K562 (cell line): ENCODE data around the gene MICALL2. TPM values are rescaled to one million over a fixed set of nuclear protein-coding genes. Genes with fewer than 3 reads are reported as not detected.

Source experiments
- ELF1 ChIP-seq: fragments of 200-800 bp; sonication (Bioruptor generic); IDR thresholded peaks from 2 replicates; pipeline ENCODE4 v1.6.1; 2016; ENCODE audit warnings: missing genetic modification characterization, missing compliant biosample characterization
- ELF2 ChIP-seq: fragments of 250-450 bp; sonication (Bioruptor Pico); IDR thresholded peaks from 2 replicates; pipeline ENCODE4 v1.5.0; 2021; ENCODE audit warnings: mild to moderate bottlenecking
- EP300 ChIP-seq: IDR thresholded peaks from 2 replicates; pipeline ENCODE4 v1.6.1; 2012; ENCODE audit warnings: low read length, improper control_type of control experiment
- EWSR1 ChIP-seq: fragments of 450-650 bp; IDR thresholded peaks from 2 replicates; pipeline ENCODE4 v1.6.1; 2018; ENCODE audit warnings: borderline replicate concordance, mild to moderate bottlenecking, low read depth, moderate library complexity; ENCODE audit not compliant: partially characterized antibody
- FOXK1 ChIP-seq: sonication (generic); formaldehyde crosslinking; IDR thresholded peaks from 2 replicates; pipeline ENCODE4 v1.8.0; 2022; ENCODE audit warnings: missing genetic modification reagents, mild to moderate bottlenecking, borderline replicate concordance
- NCOA4 ChIP-seq: fragments of 450-650 bp; IDR thresholded peaks from 2 replicates; pipeline ENCODE4 v1.6.1; 2018; ENCODE audit warnings: mild to moderate bottlenecking; ENCODE audit not compliant: partially characterized antibody
- NCOR1 ChIP-seq: fragments of 450-650 bp; IDR thresholded peaks from 2 replicates; pipeline ENCODE4 v1.6.1; 2016; ENCODE audit warnings: mild to moderate bottlenecking, moderate library complexity
- PRPF4 ChIP-seq: fragments of 200-400 bp; formaldehyde crosslinking; IDR thresholded peaks from one replicate; pipeline ENCODE4 v1.6.1; 2017; ENCODE audit warnings: low read length, low read depth, mild to moderate bottlenecking; ENCODE audit not compliant: insufficient read depth, poor library complexity, severe bottlenecking
- RFX1 ChIP-seq: fragments of 450-650 bp; IDR thresholded peaks from 2 replicates; pipeline ENCODE4 v1.6.1; 2016; ENCODE audit warnings: mild to moderate bottlenecking, moderate library complexity
- RHOXF2B ChIP-seq: fragments of 250-450 bp; sonication (Bioruptor Pico); conservative IDR thresholded peaks from 2 replicates; pipeline ENCODE4 v1.5.1; 2021
- SMARCB1 ChIP-seq: IDR thresholded peaks from 2 replicates; pipeline ENCODE4 v1.6.1; 2011; ENCODE audit warnings: improper control_type of control experiment, low read depth; ENCODE audit not compliant: insufficient read length
- SRSF7 ChIP-seq: fragments of 200-400 bp; formaldehyde crosslinking; optimal IDR thresholded peaks from 2 replicates; pipeline ENCODE3; 2017; ENCODE audit warnings: mild to moderate bottlenecking, low read depth, low read length
- TBL1XR1 ChIP-seq, 2 experiments: IDR thresholded peaks; 2 replicates each; pipeline ENCODE4 v1.6.1; 2012; ENCODE audit warnings: improper control_type of control experiment in 2 of 2, low read length in 2 of 2, mild to moderate bottlenecking in 1 of 2
- ZNF354B ChIP-seq: fragments of 250-450 bp; sonication (Bioruptor Pico); IDR thresholded peaks from 2 replicates; pipeline ENCODE4 v1.4.0; 2020
- ZNF57 ChIP-seq: fragments of 450-650 bp; formaldehyde crosslinking; IDR thresholded peaks from 2 replicates; pipeline ENCODE4 v1.4.0; 2020; ENCODE audit warnings: mild to moderate bottlenecking, moderate library complexity
- polyA plus RNA-seq, 8 experiments: library from polyadenylated mRNA; depleted of rRNA in 4 of 8; stranded (reverse) in 5 of 8; unstranded in 3 of 8; fragments of >200 nt; fragmentation: Nextera tagmentation in 2 of 8; fragmentation: Illumina TruSeq in 1 of 8; extraction: Ambion mirVana in 2 of 8; extraction: Trizol in 1 of 8; gene quantifications; 2 replicates each; pipeline versions ENCODE4 v1.2.1 to v1.2.3, GENCODE V29; 2011 to 2014; ENCODE audit warnings: inconsistent platforms in 1 of 8, missing spikeins in 1 of 8
- total RNA-seq, 7 experiments: library from RNA; depleted of rRNA in 6 of 7; stranded (reverse); fragments of >200 nt in 6 of 7; fragmentation: Illumina TruSeq in 2 of 7; extraction: Trizol in 2 of 7; gene quantifications; 2 replicates each; pipeline versions ENCODE4 v1.2.1 to v1.2.3, GENCODE V29; 2011 to 2021; ENCODE audit warnings: low replicate concordance in 1 of 7
- TF ChIP-seq, protein P1 (sequence below): sonication (generic); formaldehyde crosslinking; IDR thresholded peaks from 2 replicates; pipeline ENCODE4 v1.4.0; 2020; ENCODE audit warnings: mild to moderate bottlenecking, missing genetic modification reagents
- TF ChIP-seq, protein P2 (sequence below): sonication (generic); formaldehyde crosslinking; IDR thresholded peaks from 2 replicates; pipeline ENCODE4 v1.8.0; 2022; ENCODE audit warnings: mild to moderate bottlenecking, missing genetic modification reagents
- TF ChIP-seq, protein P3 (sequence below): sonication (generic); formaldehyde crosslinking; IDR thresholded peaks from 2 replicates; pipeline ENCODE4 v1.9.0; 2022; ENCODE audit warnings: mild to moderate bottlenecking, missing genetic modification reagents
- TF ChIP-seq, protein P4 (sequence below): fragments of 450-650 bp; IDR thresholded peaks from 2 replicates; pipeline ENCODE4 v1.6.1; 2016; ENCODE audit warnings: missing biosample characterization, missing genetic modification characterization
- TF ChIP-seq, protein P5 (sequence below), 3 experiments: fragments of 200-800 bp in 1 of 3; sonication (Bioruptor generic) in 1 of 3; sonication (generic) in 1 of 3; formaldehyde crosslinking in 1 of 3; IDR thresholded peaks; 2 replicates each; pipeline versions ENCODE4 v1.6.1 to v1.8.0; 2016 to 2022; ENCODE audit warnings: mild to moderate bottlenecking in 2 of 3, missing compliant biosample characterization in 2 of 3, missing genetic modification characterization in 2 of 3, missing genetic modification reagents in 1 of 3

MICALL2 gene
- total and polyA plus RNA-seq, 9 of the 15 experiments (the other 6 are each of a cell fraction or from before 2014, with no cell fraction given) = 1.8 to 103 (median 17.0) TPM

DNA sequence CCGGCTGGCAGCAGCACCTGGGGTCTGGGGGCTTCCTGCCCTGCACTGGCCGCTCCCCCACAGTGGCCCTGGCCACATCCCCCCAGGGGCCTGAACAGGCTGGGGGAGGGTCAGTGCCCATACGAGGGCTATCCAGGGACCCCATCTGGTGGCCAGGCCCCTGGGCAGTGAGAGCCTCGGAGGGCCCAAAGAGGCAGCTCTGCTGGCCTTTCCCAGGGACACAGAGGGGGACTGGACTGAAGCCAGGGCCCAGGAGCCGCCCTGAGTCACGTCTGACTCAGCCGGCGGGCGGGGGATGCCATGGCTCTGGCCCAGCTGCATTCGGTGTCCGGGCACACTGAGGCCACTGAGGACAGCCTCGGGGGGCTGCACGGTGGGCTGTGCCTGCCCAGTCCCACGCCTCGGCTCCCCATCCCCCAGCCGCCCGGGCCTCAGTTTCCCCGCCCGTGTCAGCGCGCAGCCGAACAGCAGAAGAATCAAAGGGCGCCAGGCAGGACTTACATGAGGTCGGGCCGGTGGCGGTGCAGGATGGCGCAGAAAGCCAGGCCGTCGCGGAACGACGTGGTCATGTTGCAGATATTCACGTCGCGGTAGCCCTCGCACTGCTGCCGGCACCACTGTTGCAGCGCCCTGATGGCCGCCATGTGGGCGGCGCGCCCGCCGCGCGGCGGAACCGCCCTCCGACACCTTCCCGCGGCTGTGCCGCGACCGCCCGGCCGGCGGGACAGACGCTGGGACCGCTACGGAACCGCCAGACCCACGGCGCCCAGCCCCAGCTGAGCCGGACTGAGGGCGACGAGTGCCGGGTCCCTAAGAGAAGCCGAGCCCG is at the start of gene MICALL2 (continued):
- TF ChIP-seq, protein P1, sequence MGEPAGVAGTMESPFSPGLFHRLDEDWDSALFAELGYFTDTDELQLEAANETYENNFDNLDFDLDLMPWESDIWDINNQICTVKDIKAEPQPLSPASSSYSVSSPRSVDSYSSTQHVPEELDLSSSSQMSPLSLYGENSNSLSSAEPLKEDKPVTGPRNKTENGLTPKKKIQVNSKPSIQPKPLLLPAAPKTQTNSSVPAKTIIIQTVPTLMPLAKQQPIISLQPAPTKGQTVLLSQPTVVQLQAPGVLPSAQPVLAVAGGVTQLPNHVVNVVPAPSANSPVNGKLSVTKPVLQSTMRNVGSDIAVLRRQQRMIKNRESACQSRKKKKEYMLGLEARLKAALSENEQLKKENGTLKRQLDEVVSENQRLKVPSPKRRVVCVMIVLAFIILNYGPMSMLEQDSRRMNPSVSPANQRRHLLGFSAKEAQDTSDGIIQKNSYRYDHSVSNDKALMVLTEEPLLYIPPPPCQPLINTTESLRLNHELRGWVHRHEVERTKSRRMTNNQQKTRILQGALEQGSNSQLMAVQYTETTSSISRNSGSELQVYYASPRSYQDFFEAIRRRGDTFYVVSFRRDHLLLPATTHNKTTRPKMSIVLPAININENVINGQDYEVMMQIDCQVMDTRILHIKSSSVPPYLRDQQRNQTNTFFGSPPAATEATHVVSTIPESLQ (CRISPR knock-in tag) = no peak
- TF ChIP-seq, protein P2, sequence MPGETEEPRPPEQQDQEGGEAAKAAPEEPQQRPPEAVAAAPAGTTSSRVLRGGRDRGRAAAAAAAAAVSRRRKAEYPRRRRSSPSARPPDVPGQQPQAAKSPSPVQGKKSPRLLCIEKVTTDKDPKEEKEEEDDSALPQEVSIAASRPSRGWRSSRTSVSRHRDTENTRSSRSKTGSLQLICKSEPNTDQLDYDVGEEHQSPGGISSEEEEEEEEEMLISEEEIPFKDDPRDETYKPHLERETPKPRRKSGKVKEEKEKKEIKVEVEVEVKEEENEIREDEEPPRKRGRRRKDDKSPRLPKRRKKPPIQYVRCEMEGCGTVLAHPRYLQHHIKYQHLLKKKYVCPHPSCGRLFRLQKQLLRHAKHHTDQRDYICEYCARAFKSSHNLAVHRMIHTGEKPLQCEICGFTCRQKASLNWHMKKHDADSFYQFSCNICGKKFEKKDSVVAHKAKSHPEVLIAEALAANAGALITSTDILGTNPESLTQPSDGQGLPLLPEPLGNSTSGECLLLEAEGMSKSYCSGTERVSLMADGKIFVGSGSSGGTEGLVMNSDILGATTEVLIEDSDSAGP (CRISPR knock-in tag) = 0 out of 2 replicates have a peak, but pooled peaks have one; percentile 38
- TF ChIP-seq FOXK1 (no peak), SMARCB1 (no peak), ZNF57 (CRISPR knock-in tag) (no peak), RHOXF2B (CRISPR knock-in tag) (no peak), PRPF4 (no peak), RFX1 (no peak), NCOA4 (no peak), SRSF7 (no peak), ELF1 (tag) (no peak), NCOR1 (no peak), TBL1XR1 (IDR thresholded peaks at IDR 0.05; ENCODE audit: low read length in 2 of 2) (no peak), ELF2 (CRISPR knock-in tag) (no peak), EWSR1 (no peak), ZNF354B (CRISPR knock-in tag) (no peak), EP300 (no peak)
- TF ChIP-seq, protein P3, sequence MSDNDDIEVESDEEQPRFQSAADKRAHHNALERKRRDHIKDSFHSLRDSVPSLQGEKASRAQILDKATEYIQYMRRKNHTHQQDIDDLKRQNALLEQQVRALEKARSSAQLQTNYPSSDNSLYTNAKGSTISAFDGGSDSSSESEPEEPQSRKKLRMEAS (CRISPR knock-in tag) = peak; percentile 73; the same call in 1 of the 2 replicates
- TF ChIP-seq, protein P4, sequence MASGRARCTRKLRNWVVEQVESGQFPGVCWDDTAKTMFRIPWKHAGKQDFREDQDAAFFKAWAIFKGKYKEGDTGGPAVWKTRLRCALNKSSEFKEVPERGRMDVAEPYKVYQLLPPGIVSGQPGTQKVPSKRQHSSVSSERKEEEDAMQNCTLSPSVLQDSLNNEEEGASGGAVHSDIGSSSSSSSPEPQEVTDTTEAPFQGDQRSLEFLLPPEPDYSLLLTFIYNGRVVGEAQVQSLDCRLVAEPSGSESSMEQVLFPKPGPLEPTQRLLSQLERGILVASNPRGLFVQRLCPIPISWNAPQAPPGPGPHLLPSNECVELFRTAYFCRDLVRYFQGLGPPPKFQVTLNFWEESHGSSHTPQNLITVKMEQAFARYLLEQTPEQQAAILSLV (tag) = no peak
- TF ChIP-seq, protein P5, sequence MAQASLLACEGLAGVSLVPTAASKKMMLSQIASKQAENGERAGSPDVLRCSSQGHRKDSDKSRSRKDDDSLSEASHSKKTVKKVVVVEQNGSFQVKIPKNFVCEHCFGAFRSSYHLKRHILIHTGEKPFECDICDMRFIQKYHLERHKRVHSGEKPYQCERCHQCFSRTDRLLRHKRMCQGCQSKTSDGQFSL (CRISPR knock-in tag; IDR thresholded peaks at IDR 0.05) = no peak
- TF ChIP-seq, protein P5 (tag; IDR thresholded peaks at IDR 0.05) = no peak
